NCI-H774 (cell line): ENCODE data around the gene IGSF10.

Experiments
- DNase-seq: peaks from one replicate; lab custom pipeline; 2025; lab: John Stamatoyannopoulos, UW

Gene IGSF10

DNA sequence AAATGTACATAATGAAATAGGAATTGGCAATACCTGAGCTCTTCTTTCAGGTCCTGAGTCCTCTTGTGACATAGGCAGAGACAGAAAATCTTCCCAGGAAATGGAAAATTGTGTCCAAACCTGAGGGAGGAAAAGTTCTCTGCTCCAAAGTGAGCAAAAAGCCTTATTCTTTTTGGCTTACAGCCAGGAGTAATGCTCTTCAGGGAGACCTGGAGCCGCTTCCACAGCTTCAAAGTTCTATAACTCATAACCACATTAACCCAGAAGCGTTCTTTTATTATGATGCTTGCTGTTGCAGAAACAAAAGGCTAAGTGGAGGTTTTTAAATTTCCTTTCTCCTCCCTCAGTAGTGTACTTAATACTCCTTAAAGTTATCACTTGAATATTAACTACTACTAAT, 633 bp downstream of the IGSF10 start:
- no peak for DNase-seq

- DNase-seq, result peak; percentile 7
Measured at GRCh38 chr3:151459358-151459757, 1.5 kb downstream of the IGSF10 start.

- DNase-seq, result no peak
Measured at GRCh38 chr3:151456065-151456464, 4.8 kb downstream of the IGSF10 start.

GRCh38 chr3:151452841-151453240, 8.0 kb downstream of the IGSF10 start:
- no peak for DNase-seq

DNA sequence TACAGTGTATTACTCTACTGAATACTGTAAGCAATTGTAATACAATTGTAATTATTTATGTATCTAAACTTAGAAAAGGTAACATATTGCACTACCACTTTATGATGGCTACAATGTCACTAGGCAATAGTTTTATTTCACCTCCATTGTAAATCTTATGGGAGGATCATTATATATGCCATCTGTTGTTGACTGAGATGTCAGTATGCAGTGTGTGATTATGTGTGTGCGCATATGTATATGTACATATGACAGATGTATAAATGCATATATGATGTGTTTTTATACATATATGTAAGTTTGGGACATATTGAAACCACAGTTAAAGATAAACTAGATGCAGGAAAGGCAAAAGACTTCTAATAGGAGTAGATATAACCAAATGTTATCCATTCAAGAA, 8.5 kb downstream of the IGSF10 start:
- DNase-seq, result no peak

- no peak for DNase-seq
Measured at GRCh38 chr3:151446002-151446340, 14.9 kb downstream of the IGSF10 start.

- DNase-seq, result no peak
Measured at GRCh38 chr3:151445273-151446001, 15.4 kb downstream of the IGSF10 start.

DNA sequence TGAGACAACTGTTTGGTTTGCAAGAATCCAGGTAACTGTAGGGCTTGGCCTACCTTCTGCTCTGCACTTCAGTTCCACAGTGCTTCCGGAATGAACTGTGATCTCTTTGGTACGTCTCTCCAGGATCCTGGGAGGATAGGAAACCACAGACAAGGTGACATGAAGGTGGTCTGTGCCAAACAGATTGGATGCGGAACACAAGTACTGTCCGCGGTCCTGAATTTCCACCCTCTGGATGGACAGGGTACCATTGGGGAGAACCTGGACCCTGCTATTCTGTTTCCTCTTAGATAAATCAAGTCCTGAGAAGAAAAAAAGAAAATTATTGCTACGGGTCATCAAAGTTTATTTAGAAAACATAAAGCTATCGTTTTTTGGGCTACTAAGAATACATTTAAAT, 17.3 kb downstream of the IGSF10 start:
- no peak for DNase-seq

DNA sequence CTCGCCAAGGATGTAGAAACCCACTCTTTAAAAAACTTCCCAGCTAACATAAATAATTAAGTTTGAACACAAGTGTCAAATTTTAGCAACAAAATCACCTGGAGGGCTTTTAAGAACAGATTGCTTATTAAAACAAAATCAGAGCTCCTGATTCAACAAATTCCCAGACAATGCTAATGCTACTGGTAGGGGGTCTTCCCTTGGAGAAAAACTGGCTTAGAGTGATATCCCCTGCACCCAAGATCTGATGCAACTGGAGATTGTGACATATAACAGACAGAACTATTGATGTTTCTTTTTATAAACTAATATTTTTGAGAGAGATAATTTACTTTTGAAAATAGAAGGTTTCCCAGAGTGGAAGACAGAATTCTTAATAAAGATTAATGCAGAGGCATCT, 19.9 kb downstream of the IGSF10 start:
- DNase-seq, result no peak

DNA sequence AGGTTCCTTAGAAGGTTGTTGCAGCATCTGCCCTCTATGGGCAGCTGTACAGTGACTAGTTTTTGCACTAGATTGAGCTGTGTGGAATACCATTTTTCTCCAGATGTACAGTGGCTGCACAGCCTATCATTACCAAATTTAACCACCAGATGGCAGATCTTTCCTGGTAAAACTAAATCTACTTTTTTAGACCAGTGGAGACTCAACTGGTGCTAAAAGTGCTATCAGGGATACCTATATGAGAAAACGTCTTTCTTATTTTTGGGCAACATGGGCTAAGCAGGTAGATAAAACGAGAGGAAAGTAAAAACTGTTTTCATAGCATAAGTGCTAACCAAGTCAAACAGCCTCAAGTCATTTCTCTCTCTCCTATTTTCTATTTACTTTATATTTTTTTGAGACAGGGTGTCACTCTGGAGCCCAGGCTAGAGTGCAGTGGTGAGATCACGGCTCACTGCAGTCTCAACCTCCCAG, 21.2 kb downstream of the IGSF10 start:
- DNase-seq, result peak; percentile 61

DNA sequence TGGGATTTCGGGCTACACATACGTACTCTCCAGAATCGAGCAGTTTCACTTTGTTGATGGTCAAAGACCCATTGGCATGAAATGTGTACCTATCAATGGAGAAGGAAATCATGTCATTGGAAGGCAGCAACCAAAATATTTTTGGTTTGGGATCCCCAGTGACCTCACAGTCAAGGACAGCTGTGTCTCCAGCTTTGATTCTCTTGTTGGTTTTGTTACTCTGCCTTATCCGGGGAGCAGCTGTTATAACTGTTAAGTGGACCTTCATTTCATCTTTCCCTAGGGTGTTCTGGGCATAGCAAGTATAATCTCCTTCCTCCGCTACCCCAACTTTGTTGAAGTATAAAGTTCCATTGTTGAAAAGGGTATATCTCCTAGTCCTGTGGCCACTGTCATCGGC, 23.0 kb downstream of the IGSF10 start:
- no peak for DNase-seq

DNA sequence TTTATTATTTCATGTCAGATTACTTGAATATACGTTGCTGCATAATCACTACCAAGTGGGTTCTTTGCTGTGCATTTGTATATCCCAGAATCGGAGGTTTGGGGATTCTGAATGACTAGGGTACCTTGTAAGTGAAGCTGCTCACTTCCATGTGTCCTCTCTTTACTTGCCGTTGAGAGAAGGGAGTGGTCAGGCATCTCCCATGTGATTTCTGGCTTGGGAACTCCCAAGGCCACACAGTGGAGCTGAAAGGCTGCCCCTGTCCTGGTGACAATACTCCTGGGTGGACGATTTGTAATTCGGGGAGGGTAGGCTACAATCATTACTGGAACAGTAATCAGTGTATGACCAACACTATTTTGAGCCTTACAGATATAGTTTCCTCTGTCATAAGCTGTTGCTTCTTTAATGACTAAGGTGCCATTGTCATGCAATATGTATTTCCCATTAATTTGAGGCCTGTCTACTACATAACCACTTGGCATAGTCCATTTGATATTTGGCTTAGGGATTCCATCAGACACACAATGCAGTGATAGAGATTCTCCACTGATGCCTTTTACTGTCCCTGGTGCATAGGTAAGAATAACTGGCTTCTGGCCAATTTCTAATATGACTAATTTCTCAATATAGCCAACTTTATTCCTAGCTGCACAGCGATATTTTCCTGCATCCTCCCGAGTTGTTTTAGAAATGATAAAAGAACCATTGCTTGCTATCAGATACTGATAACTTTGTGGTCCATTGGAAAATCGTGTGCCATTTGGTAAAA, 24.0 kb downstream of the IGSF10 start:
- DNase-seq, result no peak

GRCh38 chr3:151434151-151434890, 26.5 kb downstream of the IGSF10 start:
- no peak for DNase-seq

DNA sequence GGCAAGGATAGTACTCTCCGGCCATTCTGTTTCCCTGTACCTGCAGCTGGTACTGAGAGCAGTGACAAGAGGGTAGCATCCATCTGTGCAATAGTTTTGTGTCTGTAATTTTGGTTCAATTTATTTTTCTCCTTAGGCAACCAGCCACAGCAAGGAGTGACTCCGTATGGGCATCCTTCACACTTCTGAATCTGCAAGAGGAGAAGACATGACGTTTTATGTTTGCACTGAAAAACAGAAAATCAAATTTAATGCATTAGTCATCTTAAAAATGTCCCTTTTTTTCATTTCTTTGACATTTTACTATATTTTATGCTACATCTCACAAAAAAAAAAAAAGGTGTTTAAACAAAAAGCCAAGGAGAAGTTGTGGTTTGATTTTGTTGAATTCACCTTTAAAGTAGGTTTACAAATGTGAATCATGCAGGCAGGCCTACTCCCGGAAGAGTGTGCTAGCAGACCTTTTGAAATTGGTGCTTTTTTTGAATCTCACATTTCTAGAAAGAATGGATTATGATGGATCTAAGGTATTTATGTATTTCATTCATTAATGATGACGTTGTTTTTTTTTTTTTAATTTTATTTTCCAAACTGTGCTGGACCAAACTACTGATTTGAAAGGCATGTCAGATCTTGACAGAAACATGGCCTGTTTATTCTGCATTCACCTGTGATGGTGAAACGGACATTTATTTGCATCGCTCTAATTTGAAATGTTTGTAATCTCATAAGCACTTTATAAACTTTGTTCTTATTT, 28.1 kb downstream of the IGSF10 start:
- DNase-seq, result no peak

DNA sequence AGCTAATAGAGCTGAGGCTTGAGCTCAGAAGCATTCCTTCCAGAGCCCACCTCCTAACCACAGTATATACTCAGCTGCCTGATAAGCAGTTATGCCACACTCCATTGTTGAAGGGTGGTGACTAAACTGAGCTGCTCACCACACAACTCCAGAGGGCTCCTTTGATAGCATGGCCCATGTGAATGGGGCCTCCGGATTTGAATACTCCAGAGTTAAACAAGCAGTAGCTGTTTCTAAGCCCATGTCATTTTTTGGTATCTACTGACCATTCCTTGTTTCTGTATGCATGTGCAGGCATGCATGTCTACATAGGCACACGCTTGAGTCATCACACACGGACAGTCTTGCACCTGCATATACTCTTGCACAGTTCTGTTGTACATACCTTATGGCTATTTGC, 28.9 kb downstream of the IGSF10 start:
- DNase-seq, result no peak

- no peak for DNase-seq
Measured at GRCh38 chr3:151430821-151431484, 29.9 kb downstream of the IGSF10 start.

DNA sequence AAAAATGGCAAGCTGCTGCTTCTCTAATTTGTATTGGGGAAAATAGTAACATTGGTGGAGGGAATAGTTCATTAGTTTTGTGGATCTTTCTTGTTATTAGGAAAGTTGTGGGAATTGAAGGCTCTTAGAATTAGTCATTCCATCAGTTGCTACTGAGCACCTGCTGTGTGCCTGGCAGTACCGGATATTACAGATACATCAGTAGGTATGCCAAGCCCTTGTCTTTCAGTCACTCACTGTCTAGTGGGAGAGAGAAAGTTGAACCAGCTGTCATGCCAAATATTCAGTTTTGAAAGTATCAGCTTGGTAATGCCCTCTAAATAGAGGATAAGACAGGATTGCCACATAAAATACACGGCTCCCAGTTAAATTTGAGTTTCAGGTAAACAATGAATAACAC, 32.5 kb downstream of the IGSF10 start:
- no peak for DNase-seq

DNA sequence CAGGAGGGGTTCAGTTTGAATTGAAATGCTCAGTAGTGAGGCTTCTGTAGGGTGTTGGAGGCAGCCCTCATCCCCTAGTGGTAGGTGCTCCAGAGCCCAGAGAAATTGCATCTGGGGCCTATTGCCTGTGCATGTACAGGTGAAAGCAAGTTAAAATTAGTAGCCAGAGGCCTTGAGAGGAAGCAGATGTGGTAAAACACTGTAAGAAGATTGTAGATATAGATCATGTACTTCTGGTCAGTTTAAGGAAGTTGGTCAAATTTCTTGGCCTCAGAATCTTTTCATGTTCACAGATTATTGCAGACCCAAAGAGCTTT, 34.6 kb downstream of the IGSF10 start:
- DNase-seq, result no peak

GRCh38 chr3:151425627-151426340, 35.1 kb downstream of the IGSF10 start:
- DNase-seq, result no peak

DNA sequence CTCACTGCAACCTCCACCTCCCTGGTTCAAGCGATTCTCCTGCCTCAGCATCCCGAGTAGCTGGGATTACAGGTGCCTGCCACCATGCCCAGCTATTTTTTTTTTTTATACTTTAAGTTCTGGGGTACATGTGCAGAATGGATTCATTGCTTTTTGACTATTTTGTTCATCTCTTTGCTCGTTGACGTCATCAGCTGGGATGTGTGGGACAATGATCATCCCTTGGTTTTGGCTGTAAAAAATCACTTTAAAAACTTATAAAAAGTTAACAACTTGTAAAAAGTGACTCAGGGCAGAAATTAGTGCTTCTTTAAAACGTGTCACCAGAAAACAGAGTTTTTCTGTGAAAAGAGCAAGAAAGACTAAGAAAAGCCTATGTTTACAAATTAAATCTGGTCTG, 37.8 kb downstream of the IGSF10 start:
- no peak for DNase-seq

- DNase-seq, result no peak
Measured at GRCh38 chr3:151421938-151422337, 38.9 kb downstream of the IGSF10 start.
